ENCODE measurements around the gene NRF1.

The NRF1 gene

DNA sequence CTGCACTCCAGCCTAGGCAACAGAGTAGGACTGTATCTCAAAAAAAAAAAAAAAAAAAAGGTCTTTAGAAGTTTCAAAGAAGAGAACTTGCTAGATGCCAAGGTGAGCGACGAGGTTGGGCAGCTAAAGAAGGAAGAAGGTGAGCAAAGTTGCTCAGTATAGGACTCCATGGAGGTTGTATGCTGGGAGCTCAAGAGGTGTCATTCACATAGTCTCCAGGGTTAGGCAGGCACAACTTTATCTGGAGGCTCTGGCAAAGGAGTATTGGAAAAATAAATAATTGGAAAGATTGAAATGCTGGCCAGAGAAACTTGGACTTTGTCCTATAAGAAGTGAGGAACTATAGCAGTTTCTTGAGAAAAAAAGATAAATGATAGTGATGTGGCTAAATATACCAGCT is 74.5 kb downstream of the NRF1 start:
- no peak for DNase-seq

DNA sequence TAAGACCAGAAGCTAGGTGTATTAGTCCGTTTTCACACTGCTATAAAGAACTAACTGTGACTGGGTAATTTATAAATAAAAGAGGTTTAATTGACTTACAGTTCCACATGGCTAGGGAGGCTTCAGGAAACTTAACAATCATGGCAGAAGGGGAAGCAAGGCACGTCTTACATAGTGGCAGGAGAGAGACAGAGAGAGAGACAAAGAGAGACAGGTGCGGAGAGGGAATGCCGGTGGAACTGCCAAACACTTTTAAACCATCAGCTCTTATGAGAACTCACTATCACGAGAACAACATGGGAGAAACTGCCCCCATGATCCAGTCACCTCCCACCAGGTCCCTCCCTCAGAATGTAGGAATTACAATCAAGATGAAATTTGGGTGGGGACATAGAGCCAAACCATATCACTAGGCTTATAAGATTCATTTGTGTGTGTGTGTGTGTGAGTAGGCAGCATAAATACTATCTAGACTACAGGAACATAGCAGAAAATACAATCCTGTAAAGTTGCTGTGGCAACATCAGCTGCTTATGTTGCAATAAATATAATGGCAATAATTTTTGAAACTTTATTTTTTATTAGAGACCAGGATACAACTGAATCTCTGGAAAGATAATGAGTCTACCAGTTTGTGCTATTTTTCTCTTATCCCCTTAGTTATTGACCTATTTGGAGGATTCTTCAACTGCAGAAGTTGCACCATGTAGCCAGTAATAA is 77.1 kb downstream of the NRF1 start:
- no peak for DNase-seq

DNA sequence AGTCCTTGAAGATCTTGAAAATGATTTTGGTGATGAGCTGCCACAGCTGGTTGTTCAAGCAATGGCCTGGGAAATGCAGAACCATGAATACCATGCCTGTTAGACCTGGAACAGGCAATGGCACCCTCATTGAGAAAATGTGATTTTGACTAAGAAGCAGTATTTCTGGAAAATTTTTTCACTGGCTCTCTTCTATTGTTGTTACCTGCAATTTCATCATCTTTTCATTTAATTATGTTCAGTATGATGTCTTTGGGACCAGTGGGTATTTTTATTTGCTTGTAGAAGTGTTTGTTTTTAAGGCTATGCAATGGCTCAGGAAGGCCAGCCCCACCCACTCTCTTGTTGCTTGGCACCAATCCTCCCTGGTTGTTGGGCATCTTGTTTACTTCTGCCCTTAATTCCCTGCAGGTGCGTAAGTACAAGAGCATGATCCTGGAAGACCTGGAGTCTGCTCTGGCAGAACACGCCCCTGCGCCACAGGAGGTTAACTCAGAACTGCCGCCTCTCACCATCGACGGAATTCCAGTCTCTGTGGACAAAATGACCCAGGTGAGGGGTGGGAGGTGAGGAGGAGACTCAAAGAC is 78.6 kb downstream of the NRF1 start:
- DNase-seq: peak; percentile 49 to 91 (median 83)

DNA sequence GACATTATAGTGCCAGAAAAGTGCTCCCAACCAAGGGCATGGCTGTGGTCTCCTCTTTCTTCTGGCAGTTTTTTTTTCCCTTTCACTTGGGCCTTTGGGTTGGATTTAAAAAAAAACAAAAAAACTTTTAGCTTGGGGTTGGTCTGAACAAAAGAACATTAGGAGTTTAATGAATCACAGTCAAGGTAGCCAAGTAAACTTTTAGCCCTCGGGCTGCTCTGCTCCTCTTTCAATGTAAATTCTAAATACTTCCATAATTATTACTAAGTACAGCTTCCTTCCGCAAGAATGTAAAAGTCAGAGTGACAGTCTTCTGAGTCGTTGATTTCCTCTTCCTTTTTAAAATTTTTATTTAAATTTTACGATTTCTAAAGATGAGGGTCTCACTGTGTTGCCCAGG is 79.2 kb downstream of the NRF1 start:
- DNase-seq: no peak

DNA sequence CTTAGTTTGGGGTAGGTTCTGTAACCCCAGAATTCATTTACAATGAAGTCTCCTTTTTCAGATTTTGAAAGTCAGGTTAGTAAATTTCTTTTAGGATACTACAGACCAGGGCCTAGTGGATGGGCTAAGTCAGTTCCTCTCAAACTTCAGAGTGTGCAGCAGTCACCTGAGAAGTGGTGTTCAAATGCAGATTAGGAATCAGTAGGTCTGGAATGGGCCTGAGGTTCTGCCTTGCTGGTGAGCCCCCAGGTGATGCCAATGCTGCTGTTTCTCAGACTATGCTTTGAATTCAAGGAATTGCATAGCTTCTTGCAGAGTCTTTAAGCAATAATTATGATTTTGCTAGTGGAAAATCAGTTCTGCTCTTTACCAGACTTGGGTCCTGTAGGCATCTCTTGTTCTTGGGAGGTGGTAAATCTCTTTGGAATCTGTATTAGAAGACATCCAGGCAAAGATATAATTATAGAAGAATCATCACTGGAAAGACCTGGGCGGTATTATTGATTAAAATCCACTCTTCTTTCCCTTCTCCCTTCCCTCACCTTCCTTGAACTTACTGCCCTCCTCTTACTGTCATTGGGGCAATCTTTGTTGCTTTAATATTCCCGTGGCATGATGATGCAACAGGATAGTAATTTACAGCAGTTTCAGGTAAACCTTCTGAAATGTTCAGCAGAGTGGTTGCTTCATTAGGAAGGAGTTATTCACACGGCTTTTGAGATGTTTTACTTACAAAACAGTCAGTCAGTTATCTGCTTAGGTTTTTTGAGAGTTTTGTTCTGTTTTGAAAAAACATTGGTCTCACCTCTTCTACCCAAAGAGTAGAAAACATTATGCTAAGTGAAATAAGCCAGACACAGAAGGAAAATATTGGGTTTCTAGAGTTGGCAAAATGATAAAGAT is 87.2 kb downstream of the NRF1 start:
- DNase-seq: no peak

DNA sequence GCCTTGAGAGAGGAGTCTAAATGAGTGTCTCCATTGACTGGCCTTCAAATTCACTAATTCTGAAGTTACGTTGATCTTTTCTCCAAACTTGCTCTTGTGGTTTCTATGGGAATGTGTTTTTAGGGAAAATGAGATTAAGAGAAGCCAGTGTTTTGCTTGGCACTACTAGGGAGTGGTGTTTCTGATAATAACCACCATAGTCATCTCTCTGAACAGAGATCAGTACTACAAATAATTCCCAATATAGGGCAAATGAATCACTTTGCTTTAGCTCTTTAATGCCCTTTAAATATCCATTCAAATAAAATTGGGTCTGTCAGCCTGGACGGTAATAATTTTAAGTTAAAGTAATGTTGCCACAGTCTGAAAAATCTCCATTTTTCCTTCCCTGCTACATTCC is 90.8 kb downstream of the NRF1 start:
- DNase-seq: no peak

DNA sequence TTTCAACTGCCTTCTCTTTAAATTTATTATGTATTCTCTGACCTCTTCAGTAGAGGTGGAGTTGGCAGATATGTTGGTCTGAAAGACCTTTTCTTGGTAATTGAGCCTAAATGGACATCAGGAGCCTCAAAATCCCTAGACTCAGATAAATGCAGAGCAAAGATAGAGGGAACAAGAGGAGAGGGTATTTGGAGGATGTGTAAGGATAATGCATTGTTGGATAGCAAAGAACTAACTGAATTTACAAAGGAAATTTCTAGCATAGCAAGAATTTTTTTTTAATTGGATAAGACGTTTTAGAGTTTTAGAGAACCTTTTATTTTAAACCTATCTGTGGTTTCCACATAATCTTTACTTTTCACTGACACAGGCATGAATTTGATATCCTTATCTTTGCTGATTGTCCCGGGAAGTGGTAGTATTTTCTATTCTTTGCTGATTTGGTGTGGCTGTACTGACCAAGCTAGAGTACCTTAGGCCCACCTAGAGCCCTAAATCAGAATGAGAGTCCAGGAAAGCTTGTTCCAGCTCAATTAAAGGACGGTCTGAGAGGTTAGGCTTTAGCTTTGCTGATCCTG is 91.3 kb downstream of the NRF1 start:
- no peak for DNase-seq

DNA sequence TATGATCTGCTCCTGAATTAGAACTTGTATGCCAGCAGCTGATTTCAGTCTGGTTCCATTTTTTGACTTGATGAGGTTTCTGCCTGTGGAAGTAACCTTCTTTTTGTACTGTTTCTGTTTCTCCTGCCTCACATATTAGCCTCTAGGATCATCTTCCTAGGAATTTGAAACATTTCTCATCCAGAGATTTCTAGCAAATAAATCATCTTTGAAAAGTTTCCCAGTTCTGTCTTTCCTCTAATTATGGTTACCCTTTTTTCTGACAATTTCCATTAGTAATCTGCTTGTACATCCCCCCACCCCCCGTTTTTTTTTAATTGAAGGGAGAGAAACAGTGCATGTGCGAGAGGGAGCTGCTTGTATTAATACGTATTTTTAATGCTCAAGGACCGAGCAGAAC is 92.2 kb downstream of the NRF1 start:
- no peak for DNase-seq

DNA sequence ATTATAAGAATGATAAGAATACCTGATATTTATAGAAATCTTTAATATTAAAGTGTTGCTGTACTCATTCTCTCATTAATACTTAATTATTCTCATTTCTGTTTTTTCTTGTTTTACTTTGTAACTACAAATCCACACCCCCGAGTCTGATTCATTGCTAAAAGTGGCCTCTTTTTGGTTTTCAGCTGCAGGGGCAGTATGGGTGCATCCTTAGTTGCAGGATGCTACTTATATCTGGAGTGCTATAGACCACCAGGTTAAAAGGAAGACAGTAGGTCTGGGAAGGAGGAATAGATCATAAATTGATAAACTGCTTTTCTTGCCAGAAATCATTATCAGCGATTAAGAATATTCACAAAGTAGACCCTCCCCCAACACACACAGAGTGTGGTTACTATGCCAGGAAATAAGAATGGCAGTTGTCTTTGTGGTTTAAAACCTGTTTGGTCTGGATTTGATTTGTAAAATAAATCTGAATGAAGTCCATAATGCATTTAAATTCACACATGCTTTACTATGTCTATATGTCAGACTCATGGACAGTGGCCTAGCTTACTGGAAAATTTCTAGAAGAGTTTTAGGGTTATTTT is 96.5 kb downstream of the NRF1 start:
- no peak for DNase-seq

DNA sequence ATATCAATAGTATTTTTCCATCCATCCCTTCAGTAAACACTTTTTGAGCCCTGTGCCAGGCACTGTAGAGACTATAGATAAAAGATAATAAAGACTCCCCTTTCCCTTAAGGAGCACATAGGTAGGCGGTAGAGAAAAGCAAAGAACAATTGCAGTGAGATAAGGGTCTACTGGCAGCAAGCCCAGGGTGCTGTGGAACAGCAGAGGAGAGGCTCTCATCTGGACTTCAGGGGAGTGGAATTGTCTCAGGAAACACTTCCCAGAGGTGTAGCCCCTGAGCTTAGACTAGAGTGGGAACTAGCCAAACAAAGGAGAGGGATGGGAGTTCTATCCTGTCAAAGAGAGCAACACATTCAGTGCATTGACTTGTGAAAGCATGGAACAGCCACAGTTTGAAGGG is 102.0 kb downstream of the NRF1 start:
- peak in 1 of 3 experiments; percentile 53 for DNase-seq

DNA sequence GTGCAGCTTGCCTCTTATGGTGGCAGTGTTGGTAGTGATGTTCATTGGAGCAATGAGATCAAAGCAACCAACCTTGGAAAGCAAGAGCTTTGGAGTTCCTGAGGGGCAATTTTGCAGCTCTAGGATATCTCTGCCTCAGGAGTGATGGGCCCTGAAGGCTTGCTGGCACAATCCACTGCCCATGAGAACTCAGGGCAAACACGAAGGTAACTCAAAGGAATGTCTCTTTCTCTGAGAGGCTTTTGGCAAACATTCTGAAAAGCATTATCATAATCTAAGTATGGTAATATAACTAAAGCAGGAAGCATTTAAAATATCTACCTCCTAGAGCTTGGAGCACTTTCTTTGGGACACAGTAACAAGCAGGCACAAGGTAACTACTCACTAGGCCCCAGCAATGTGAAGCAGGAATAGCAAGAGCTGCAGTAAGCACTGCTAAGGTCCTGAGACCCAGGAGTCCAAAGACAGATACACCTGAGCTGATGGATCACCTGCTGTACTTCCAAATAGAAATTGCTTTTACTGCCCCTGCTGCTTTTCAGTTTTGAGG is 103.1 kb downstream of the NRF1 start:
- no peak for DNase-seq

DNA sequence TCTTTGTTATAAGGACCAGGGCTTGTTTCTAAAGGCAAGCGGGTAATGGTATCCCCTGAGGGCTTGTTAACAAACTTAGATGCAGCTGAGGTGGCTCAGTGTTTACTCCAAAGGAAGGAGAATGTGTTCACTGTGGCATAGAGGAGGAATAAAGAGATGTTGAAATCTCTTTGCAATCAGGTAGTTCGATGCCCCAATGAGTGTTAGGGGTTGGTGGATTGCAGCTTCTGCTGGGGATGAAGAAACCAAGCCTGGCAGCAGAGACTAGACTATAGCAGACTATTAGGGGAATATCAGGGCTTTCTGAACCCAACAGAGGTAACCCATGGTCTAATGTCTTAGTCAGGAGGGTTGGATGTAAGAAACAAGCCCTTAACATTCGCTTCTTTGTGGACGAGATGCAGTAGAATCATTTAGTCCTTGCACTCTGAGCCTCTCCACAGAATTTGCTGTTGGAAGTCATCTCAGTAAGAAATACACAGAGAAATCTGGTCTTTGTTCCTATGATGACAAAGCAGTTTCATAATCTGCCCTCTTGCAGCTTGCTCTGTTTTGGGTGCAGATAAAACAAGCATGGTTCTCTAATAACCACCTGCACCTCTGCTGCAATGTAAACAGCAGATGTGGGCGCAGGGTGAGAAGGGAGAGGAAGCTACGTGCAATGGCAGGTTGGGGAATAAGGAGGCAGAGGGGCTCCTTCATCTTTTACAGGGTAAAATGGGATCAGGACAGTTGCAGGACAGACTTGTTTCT is 108.6 kb downstream of the NRF1 start:
- DNase-seq: peak in 2 of 3 experiments; percentile 69 to 90

DNA sequence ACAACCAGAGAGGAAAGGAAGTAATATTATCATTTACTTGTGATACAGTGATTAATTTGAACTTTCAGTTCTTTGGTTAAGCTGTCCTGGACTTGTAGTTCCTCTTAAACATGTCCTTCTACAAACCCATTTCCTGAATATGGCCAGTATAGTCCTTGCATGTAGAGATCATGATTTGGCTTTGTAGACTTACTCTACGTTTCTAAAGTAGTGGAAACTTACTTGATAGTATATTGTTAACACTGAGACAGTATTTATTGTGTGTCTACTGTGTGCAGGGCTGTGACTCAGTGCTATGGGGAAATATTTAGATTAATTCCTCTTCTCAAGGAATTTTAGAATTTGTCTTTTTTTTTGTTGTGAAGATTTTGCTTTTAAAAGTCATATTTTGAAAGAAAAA is 109.5 kb downstream of the NRF1 start:
- peak in 1 of 3 experiments; percentile 46 for DNase-seq

DNA sequence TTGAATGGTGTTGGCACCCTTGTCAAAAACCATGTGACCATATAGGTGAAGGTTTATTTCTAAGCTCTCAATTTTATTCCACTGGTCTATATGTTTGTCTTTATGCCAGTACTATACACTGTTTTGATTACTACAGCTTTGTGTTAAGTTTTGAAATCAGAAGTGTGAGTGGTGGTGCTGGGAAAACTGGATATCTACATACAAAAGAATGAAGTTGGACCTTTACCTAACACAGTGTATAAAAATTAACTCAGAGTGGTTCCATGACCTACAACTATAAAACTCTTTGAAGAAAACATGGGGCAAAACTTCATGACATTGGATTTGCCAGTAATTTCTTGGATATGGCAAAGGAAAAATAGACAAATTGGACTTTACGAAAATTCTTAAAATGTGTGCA is 112.2 kb downstream of the NRF1 start:
- no peak for DNase-seq

DNA sequence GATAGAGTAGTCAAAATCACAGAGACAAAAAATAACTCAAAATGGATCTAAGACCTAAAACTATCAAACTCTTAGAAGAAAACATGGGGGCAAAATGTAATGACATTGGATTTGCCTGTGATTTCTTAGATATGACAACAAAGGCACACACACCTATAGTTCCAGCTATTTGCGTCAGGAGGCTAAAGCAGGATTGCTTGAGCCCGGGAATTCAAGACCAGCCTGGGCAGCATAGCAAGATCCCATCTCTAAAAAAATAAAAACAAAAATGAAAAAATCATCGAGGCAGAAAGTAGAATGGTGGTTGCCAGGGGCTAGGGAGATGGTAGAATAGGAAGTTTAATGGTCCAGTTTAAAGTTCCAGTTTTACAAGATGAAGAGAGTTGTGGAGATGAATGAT is 113.3 kb downstream of the NRF1 start:
- no peak for DNase-seq

DNA sequence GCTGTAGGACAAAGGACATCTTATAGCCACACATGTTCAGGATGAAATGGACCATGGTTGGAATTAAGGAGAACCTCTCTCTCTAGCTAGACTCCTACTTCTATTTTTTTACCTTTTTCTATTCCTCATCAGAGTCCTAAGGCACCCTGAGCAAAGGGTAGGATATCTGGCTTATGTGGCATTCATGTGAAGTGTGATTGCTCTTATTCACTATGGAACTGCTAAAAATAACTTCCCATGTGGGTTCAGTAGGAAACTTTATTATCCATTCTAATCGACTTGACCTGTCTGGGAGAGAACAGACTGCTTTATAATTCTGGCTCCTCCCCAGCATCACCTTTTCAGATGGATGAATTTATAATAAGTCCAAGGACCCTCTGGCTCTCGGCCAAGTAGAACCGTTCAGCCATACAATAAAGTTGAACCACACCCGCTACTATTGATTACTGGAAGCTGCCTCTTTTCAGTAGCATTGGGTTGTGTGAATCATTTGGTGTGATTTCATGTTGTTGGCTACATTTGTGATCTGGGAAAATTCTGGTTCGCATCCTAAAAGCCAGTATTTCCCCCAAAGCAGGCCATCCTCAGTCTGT is 117.5 kb downstream of the NRF1 start:
- DNase-seq: peak in 2 of 3 experiments; percentile 27 to 63

DNA sequence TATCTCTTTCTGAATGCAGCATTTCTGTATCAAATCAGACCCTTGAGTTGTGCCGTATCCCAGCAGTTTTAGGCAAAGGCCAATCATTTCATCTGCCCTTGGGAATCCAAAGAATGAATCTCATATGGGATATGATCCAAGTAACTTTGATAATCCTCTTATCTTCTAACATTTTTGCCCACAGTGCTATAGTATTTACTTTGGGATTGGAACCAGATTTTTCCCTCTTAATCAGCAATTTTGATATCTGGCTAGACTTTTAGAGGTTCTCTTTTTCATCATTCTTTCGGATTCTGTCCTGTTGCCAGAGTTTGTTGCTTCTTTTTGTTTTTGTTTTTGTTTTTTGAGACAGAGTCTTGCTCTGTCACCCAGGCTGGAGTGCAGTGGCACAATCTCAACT is 118.0 kb downstream of the NRF1 start:
- DNase-seq: no peak

DNA sequence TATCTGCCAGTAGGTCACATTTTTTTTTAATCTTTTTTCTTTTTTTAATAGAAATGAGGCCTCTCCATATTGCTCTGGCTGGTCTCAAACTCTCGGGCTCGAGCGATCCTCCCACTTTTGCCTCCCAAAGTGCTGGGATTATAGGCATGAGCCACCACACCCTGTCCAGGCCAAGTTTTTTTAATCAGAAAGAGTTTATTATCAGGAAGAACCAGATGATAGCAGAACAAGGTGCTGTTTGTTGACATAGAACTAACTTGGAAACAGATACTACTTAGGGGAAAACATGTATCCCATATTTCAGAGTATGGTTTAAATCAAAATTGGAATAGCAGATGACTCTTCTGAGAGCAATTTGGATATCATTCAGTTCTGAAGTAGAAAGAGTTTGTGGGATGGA is 118.6 kb downstream of the NRF1 start:
- no peak for DNase-seq

DNA sequence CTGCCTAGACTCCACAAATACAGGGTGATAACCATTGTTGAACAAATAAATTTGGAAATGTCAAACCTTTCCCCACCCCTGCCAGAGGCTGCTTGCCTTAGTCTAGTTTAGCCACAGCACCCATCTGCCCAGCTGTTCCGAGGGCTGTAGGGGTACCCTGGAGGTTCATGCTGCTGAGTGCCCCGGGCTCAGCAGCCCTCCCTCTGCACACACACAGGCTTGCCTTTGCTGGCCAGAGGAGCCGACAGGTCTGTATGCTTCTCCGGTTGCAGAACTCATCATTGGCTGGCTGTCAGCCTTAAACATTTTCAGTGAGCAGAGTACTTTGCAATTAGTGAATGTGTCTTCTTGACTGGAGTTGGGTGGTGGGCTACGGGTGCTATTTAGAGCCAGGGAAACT is 122.9 kb downstream of the NRF1 start:
- no peak for DNase-seq

DNA sequence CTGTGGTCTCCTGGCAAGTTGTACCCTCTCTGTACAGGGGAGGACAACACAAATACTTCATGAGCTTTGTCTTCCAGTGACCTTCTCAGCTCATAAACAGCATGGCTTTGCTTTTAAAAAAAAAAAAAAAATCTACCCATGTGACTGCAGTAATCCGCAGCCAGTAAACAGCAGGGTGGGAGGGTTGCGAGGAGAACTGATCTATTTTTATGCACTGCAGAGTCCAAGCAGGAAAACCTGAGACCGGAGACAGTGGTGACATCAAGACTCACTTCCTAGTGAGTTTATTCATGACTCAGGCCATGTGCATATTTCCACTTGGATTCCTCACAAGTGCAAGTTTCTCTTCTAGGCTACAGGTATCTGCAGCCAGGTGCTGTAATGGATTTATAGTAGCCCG is 127.9 kb downstream of the NRF1 start:
- peak in 1 of 3 experiments; percentile 38 for DNase-seq

DNA sequence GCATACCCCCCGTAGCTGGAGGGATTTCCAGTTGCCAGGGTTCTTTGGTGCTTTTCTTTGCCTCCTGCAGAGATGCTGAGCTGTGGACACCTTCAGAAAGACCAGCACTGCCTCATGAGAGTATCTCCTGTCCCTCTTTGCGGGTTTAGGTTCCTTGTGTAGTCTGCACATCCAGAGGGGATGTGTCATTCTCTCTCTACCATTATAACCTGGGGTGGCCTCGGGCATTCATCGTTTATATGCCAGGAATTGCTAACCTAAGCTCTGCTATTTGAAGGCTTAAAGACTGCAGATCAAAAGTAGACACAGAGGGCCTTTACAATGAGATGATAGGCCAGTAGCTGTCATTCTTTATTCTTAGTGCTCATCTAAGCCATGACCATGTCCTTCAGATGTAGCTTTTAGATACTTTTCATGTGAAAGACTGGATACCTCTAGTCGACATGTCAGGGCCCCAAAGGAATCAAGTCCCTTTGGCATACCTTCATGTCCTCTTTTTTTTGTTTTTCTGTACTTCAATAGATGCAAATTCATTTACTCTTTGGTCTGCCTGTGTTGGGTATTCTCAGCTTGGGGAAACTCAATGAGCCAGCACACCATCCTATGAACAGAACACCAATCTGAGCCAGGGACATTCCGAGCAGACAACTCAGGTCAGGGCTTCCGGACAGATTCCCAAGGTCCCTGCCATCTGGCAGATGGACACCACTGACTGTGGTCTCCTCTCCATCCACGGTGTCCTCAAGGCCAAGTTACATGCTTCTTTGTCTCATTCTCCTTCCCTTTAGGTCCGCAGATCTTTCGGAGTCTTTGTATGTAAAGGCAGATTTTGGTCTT is 129.3 kb downstream of the NRF1 start:
- DNase-seq: no peak
